Measurements from ENCODE around the gene ASTN2. TPM values are rescaled to one million over a fixed set of nuclear protein-coding genes. Genes with fewer than 3 reads are reported as not detected.

Gene ASTN2
- polyA plus RNA-seq, 1 donor from 2014 or later = 6.8 TPM

DNA sequence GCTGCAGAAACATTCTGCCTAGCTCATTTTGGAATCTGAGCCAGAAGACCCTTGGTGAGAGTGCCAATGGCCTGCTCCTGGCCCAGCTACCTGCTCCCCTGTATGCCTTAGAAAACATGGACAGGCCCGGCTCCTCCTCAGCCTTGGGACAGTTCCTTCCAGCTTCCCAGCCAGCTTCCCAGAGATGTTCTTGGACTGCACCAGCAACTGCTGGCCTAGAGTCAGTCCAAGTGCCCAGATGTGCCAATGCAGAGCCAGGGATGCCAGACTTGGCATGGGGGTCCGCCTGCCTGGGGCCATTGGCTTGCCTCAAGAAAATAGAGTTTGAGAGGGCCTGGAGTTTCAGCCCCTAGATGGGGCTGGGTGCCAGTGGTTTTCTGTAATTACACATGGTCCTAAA lies 870.0 kb downstream of the ASTN2 start:
- H3K36me3 ChIP-seq (ENCODE audit: insufficient read depth, low read length) = no peaks in the 10 kb centered on the region
- no peaks in the 10 kb centered on the region for H3K79me2 ChIP-seq (replicated peaks; ENCODE audit: insufficient read depth, low read length)
- no peak overlapping the region for H3K4me3 ChIP-seq (ENCODE audit: low read length)
- no peaks in the 10 kb centered on the region for H3F3A ChIP-seq (ENCODE audit: insufficient read depth, low read length, poor library complexity, severe bottlenecking)
- H3K9me3 ChIP-seq (ENCODE audit: low read length) = no peaks in the 10 kb centered on the region
- H3K9me2 ChIP-seq (ENCODE audit: insufficient read depth, low read length) = no peaks in the 10 kb centered on the region
- no peak overlapping the region for H2AFZ ChIP-seq (ENCODE audit: low read depth, low read length)
- H3K9ac ChIP-seq (ENCODE audit: low read length) = no peak overlapping the region
- H3K4me2 ChIP-seq (ENCODE audit: low read length) = no peak overlapping the region
- no peak overlapping the region for H3K27ac ChIP-seq (ENCODE audit: low read length)
- TF ChIP-seq TAF1 (IDR thresholded peaks at IDR 0.05; ENCODE audit: low read depth) (no peak), EZH2 (IDR thresholded peaks at IDR 0.05; ENCODE audit: borderline replicate concordance, insufficient read depth, low read length, poor library complexity, severe bottlenecking) (no peak), CTCF (IDR thresholded peaks at IDR 0.05; ENCODE audit: poor library complexity, severe bottlenecking) (no peak), REST (IDR thresholded peaks at IDR 0.05; ENCODE audit: borderline replicate concordance) (no peak), POLR2AphosphoS5 (IDR thresholded peaks at IDR 0.05) (no peak), EP300 (conservative IDR thresholded peaks at IDR 0.05; ENCODE audit: poor library complexity, severe bottlenecking) (no peak), MXI1 (conservative IDR thresholded peaks at IDR 0.05; ENCODE audit: poor library complexity, severe bottlenecking) (no peak), SMC3 (conservative IDR thresholded peaks at IDR 0.05; ENCODE audit: poor library complexity) (no peak)
- no peaks in the 10 kb centered on the region for H3K27me3 ChIP-seq (ENCODE audit: insufficient read depth, low read depth, low read length)
- H4K20me1 ChIP-seq (ENCODE audit: insufficient read depth) = no peaks in the 10 kb centered on the region

DNA sequence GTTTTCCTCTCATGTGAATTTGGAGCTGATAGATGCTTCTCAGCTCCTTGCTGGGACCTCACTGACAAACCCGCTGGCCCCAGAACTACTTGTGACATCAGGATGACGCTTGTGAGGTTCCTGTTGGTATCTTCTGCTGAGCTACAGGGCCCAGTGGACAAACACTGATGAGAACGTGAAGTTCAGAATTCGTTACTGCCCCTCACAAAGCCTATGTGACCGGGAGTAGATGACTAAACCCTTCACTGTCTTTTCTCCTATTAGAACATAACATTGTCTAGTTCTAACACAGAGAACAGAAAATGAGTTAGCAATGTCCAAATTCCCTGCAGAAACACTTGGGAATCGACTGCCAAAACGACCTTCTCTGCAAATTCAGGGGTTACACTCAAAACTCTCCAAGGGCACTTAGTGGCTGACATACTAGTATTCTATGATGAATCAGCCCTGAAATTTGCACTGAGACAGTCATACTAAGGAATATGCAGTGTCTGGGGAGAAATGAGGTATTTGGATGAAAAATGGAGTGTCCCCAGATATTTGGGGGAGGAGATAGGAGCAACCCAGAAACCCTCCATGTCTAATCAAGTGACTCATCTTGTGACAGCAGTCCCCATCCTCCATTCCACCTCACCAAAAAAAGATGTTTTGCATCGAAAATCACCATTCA lies 871.0 kb downstream of the ASTN2 start:
- TF ChIP-seq EP300 (conservative IDR thresholded peaks at IDR 0.05; ENCODE audit: poor library complexity, severe bottlenecking) (no peak), CTCF (IDR thresholded peaks at IDR 0.05; ENCODE audit: poor library complexity, severe bottlenecking) (no peak), RAD21 (conservative IDR thresholded peaks at IDR 0.05) (no peak), POLR2AphosphoS5 (IDR thresholded peaks at IDR 0.05) (no peak), REST (IDR thresholded peaks at IDR 0.05; ENCODE audit: borderline replicate concordance) (no peak), TAF1 (IDR thresholded peaks at IDR 0.05; ENCODE audit: low read depth) (no peak), EZH2 (IDR thresholded peaks at IDR 0.05; ENCODE audit: borderline replicate concordance, insufficient read depth, low read length, poor library complexity, severe bottlenecking) (no peak), MXI1 (conservative IDR thresholded peaks at IDR 0.05; ENCODE audit: poor library complexity, severe bottlenecking) (no peak), SMC3 (conservative IDR thresholded peaks at IDR 0.05; ENCODE audit: poor library complexity) (no peak)
- Histone ChIP-seq H3K27me3 (ENCODE audit: insufficient read depth, low read depth, low read length) (no peaks in the 10 kb centered on the region), H3K9ac (ENCODE audit: low read length) (no peak overlapping the region), H3K27ac (ENCODE audit: low read length) (no peak overlapping the region), H3K4me3 (ENCODE audit: low read length) (no peak overlapping the region), H3K79me2 (replicated peaks; ENCODE audit: insufficient read depth, low read length) (no peaks in the 10 kb centered on the region), H4K20me1 (ENCODE audit: insufficient read depth) (no peaks in the 10 kb centered on the region), H3K36me3 (ENCODE audit: insufficient read depth, low read length) (no peaks in the 10 kb centered on the region), H3K9me3 (ENCODE audit: low read length) (no peaks in the 10 kb centered on the region), H3K4me2 (ENCODE audit: low read length) (no peak overlapping the region), H3F3A (ENCODE audit: insufficient read depth, low read length, poor library complexity, severe bottlenecking) (no peaks in the 10 kb centered on the region), H3K9me2 (ENCODE audit: insufficient read depth, low read length) (no peaks in the 10 kb centered on the region), H2AFZ (ENCODE audit: low read depth, low read length) (no peak overlapping the region)
